ENCODE measurements around the gene KCNJ12. TPM values are rescaled to one million over a fixed set of nuclear protein-coding genes. Genes with fewer than 3 reads are reported as not detected.
"Not testable (repeated sequence)": the region's sequence is repeated elsewhere in the genome, so short reads cannot be mapped to it uniquely, and the experiment has no call there.

Gene KCNJ12
- polyA plus RNA-seq, 2 of the 4 experiments (the other 2 are of a cell fraction), result 0.34 to 0.44 TPM

GRCh38 chr17:21425736-21426135, 49.6 kb downstream of the KCNJ12 start:
- Histone ChIP-seq H3K4me2 (no peak overlapping the region), H3K4me3 (no peak overlapping the region), H3K9me3 (no peaks in the 10 kb centered on the region), H3K4me1 (no peaks in the 10 kb centered on the region), H3K27ac (no peak overlapping the region)
- POLR2A ChIA-PET, result no interaction called here
- CTCF ChIA-PET, result no interaction called here
- WGBS (ENCODE audit: missing lambda C conversion rate), result 38% methylated on average over 4 of the region's 4 CpGs
- TF ChIP-seq TFCP2L1 (CRISPR knock-in tag; IDR thresholded peaks at IDR 0.05) (no peak), HDAC2 (IDR thresholded peaks at IDR 0.05) (no peak), FOSL2 (IDR thresholded peaks at IDR 0.05) (no peak), FOSL2 (CRISPR knock-in tag; IDR thresholded peaks at IDR 0.05) (no peak)
- TF ChIP-seq, protein P1, sequence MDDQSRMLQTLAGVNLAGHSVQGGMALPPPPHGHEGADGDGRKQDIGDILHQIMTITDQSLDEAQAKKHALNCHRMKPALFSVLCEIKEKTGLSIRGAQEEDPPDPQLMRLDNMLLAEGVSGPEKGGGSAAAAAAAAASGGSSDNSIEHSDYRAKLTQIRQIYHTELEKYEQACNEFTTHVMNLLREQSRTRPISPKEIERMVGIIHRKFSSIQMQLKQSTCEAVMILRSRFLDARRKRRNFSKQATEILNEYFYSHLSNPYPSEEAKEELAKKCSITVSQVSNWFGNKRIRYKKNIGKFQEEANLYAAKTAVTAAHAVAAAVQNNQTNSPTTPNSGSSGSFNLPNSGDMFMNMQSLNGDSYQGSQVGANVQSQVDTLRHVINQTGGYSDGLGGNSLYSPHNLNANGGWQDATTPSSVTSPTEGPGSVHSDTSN (IDR thresholded peaks at IDR 0.05), result no peak
- FAIRE-seq, result no peak
- ATAC-seq, result no peak
- DNase-seq (ENCODE audit: low read depth in 1 of 2, low spot score in 1 of 2), result no peak

GRCh38 chr17:21426246-21426645, 50.1 kb downstream of the KCNJ12 start:
- H3K4me2 ChIP-seq; FAIRE-seq; ATAC-seq; CTCF ChIA-PET; H3K9me3 ChIP-seq; H3K27ac ChIP-seq; POLR2A ChIA-PET; H3K4me1 ChIP-seq; DNase-seq (ENCODE audit: low read depth in 1 of 2, low spot score in 1 of 2); H3K4me3 ChIP-seq: not testable (repeated sequence)
- 53% methylated on average over 8 of the region's 8 CpGs for WGBS (ENCODE audit: missing lambda C conversion rate)

DNA sequence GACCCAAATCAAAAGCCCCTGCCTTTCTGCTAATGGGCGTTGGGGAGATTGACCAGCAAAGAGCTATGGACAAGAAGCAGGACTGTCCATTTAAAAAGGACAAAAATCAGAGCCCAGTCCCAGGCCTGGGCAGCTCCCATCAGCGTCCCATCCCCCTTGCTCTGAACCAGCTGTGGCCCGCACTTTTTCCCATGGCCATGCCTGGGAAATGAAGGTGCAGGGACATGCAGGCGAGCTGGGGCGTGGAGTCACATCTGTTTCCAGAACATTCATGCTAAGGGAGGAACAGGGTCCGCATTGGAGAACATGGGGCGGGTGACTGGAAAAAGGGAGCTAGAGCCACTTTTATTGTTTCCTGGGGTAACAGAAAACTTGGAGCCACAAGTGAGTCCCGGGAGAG, 50.7 kb downstream of the KCNJ12 start:
- H3K4me1 ChIP-seq; DNase-seq (ENCODE audit: low read depth in 1 of 2, low spot score in 1 of 2); CTCF ChIA-PET; H3K4me2 ChIP-seq; H3K27ac ChIP-seq; POLR2A ChIA-PET; FAIRE-seq; H3K9me3 ChIP-seq; H3K4me3 ChIP-seq; ATAC-seq: not testable (repeated sequence)
- WGBS (ENCODE audit: missing lambda C conversion rate), result 51% methylated on average over 7 of the region's 8 CpGs

GRCh38 chr17:21427727-21428126, 51.6 kb downstream of the KCNJ12 start:
- 33% methylated on average over 2 of the region's 3 CpGs for WGBS (ENCODE audit: missing lambda C conversion rate)
- H3K4me2 ChIP-seq; ATAC-seq; H3K4me1 ChIP-seq; H3K9me3 ChIP-seq; FAIRE-seq; POLR2A ChIA-PET; H3K4me3 ChIP-seq; H3K27ac ChIP-seq; DNase-seq (ENCODE audit: low read depth in 1 of 2, low spot score in 1 of 2): not testable (repeated sequence)
- CTCF ChIA-PET, result interaction anchor here (1.2 kb wide), 1 partner anchor 148 kb away, joined by 3 read pairs; no protein-coding TSS in a partner anchor

DNA sequence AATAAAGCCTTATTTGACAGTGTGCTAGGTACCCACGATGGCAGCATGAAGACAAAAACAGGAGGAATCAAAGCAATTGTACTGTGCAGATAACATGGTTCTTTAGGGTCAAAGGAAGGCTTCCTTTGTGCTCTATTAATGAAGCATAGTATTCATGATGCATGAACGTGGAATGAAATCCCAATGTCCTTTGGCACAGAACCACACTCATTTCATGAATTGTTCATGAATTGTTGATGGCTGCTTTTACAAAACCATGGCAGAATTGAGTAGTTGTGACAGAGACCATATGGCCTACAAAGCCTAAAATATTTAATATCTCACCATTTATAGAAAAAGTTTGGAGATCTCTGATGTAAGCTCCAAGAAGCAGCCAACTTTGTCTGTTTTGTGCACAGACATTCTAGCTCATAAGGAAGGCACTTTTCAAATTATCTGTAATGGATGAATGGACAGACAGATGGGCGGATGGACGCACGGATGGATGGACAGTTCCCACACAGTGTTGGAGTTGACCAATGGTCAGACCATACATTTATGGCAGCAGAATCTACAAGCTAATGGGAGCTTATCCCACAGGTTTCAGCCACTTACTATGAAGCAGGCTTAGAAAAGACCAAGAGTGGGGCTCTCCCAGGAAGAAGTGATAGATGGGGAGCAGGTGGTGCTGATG, 52.7 kb downstream of the KCNJ12 start:
- CTCF ChIA-PET, result interaction anchor here (0.6 to 1.2 kb wide), 2 partner anchors 149 kb away, joined by 3 read pairs; no protein-coding TSS in a partner anchor

GRCh38 chr17:21429921-21430628, 53.9 kb downstream of the KCNJ12 start:
- H3K9me3 ChIP-seq; H3K4me2 ChIP-seq; DNase-seq (ENCODE audit: low read depth in 1 of 2, low spot score in 1 of 2); H3K4me1 ChIP-seq; H3K27ac ChIP-seq; H3K4me3 ChIP-seq; ATAC-seq; POLR2A ChIA-PET; FAIRE-seq: not testable (repeated sequence)
- 21% methylated on average over 5 of the region's 5 CpGs for WGBS (ENCODE audit: missing lambda C conversion rate)
- CTCF ChIA-PET, result interaction anchor here (0.6 kb wide), 1 partner anchor 150 kb away, joined by 3 read pairs; no protein-coding TSS in a partner anchor

More for the DNA sequence above, 52.7 kb downstream of the KCNJ12 start:
- WGBS (ENCODE audit: missing lambda C conversion rate), result 47% methylated on average over 5 of the region's 5 CpGs
- ATAC-seq; H3K9me3 ChIP-seq; H3K4me3 ChIP-seq; DNase-seq (ENCODE audit: low read depth in 1 of 2, low spot score in 1 of 2); H3K27ac ChIP-seq; POLR2A ChIA-PET; H3K4me2 ChIP-seq; H3K4me1 ChIP-seq: not testable (repeated sequence)
- peak; percentile 63 for FAIRE-seq

DNA sequence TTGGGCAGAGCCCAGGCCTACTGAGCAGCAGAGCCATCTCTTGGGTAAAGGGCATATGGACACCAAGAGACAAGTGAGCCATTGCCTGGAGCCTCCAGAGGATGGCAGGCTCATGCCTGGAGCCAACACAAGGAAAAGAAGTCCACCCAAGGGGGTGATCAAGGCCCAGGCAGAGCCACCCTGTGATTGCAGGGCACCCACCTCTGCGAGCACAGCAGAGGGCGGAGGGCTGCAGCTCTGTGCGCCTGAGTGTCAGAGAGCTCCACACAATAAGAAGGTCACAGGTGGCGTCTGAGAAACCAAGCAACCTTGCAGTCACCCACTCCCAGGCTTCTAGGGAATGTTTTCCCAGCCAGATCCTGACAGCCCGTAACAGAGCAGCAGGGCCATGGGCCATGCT, 57.8 kb downstream of the KCNJ12 start:
- FAIRE-seq, result not testable (repeated sequence)
- 68% methylated on average over 5 of the region's 5 CpGs for WGBS (ENCODE audit: missing lambda C conversion rate)

GRCh38 chr17:21434976-21435375, 58.8 kb downstream of the KCNJ12 start:
- FAIRE-seq; H3K9me3 ChIP-seq; CTCF ChIA-PET; H3K4me1 ChIP-seq; POLR2A ChIA-PET; H3K27ac ChIP-seq; ATAC-seq; H3K4me3 ChIP-seq; H3K4me2 ChIP-seq; DNase-seq (ENCODE audit: low read depth in 1 of 2, low spot score in 1 of 2): not testable (repeated sequence)
- WGBS (ENCODE audit: missing lambda C conversion rate), result 36% methylated on average over 2 of the region's 2 CpGs

More for the DNA sequence above, 57.8 kb downstream of the KCNJ12 start:
- H3K4me1 ChIP-seq; POLR2A ChIA-PET; ATAC-seq; H3K4me2 ChIP-seq; H3K9me3 ChIP-seq; H3K27ac ChIP-seq; H3K4me3 ChIP-seq; DNase-seq (ENCODE audit: low read depth in 1 of 2, low spot score in 1 of 2): not testable (repeated sequence)
- CTCF ChIA-PET, result interaction anchor here (0.6 kb wide), 1 partner anchor 79 kb away, joined by 3 read pairs; no protein-coding TSS in a partner anchor

- H3K4me1 ChIP-seq; H3K27ac ChIP-seq; FAIRE-seq; POLR2A ChIA-PET; H3K9me3 ChIP-seq; H3K4me3 ChIP-seq; CTCF ChIA-PET; DNase-seq (ENCODE audit: low read depth in 1 of 2, low spot score in 1 of 2); H3K4me2 ChIP-seq; ATAC-seq: not testable (repeated sequence)
- WGBS (ENCODE audit: missing lambda C conversion rate), result 39% methylated on average over 7 of the region's 7 CpGs
These were observed 60.3 kb downstream of the KCNJ12 start for GRCh38 chr17:21436481-21436880.

Measured in A549 (cell line).